Upper lobe of right lung (tissue), 1 donor: ENCODE measurements around the gene SRRM4. TPM values are rescaled to one million over a fixed set of nuclear protein-coding genes. Genes with fewer than 3 reads are reported as not detected.

Experiments
- ATAC-seq: fragments of 200-7000 bp; cut with Tn5 transposase; one replicate; pipeline ENCODE4 v1.9.1; 2020; ENCODE audit warnings: mild to moderate bottlenecking, moderate library complexity
- DNase-seq: peaks from one replicate; pipeline ENCODE4 v3.0.0-alpha.2; 2020
- H3K27ac ChIP-seq: fragments of 200-600 bp; one replicate; pipeline ENCODE4 v1.8.0; 2022
- H3K27me3 ChIP-seq: fragments of 200-600 bp; one replicate; pipeline ENCODE4 v1.8.0; 2022; ENCODE audit warnings: mild to moderate bottlenecking
- H3K36me3 ChIP-seq: fragments of 200-600 bp; one replicate; pipeline ENCODE4 v1.8.0; 2022
- H3K4me1 ChIP-seq: fragments of 200-600 bp; one replicate; pipeline ENCODE4 v1.8.0; 2022
- H3K4me3 ChIP-seq: fragments of 200-600 bp; one replicate; pipeline ENCODE4 v1.8.0; 2022; ENCODE audit warnings: mild to moderate bottlenecking
- H3K9me3 ChIP-seq: fragments of 200-600 bp; one replicate; pipeline ENCODE4 v1.8.0; 2022
- CTCF ChIP-seq: fragments of 200-600 bp; IDR thresholded peaks from one replicate; pipeline ENCODE4 v1.8.0; 2022; ENCODE audit warnings: antibody characterized with exemption
- intact Hi-C: fragments of 100-400 bp; cut with DNase I; formaldehyde crosslinking; loops from one replicate; pipeline ENCODE4 v1.11.0; 2022
- total RNA-seq: library from RNA; stranded (reverse); fragmentation: NEBNext Ultra II Directional; extraction: Animal tissue kit (Norgen Biotek cat#: 25700); gene quantifications from one replicate; pipeline ENCODE4 v1.2.1, GENCODE V29; 2021
- donor health status: DM: no; HTN: yes; CAD: no; lungs with severe emphysema.

The SRRM4 gene
- total RNA-seq, 1 donor from 2014 or later = 0.12 TPM

GRCh38 chr12:119201789-119202543, 220.6 kb downstream of the SRRM4 start:
- Histone ChIP-seq H3K4me3 (no peak overlapping the region), H3K4me1 (peaks cover 14% of the 10 kb centered on the region), H3K27me3 (no peaks in the 10 kb centered on the region), H3K36me3 (no peaks in the 10 kb centered on the region), H3K9me3 (no peaks in the 10 kb centered on the region), H3K27ac (no peak overlapping the region)
- DNase-seq (peak; percentile 74), ATAC-seq (peak; percentile 91)
- TF ChIP-seq CTCF = no peak
- intact Hi-C loops = no loop called here

- TF ChIP-seq CTCF = no peak
- peaks cover 14% of the 10 kb centered on the region for H3K4me1 ChIP-seq
- ATAC-seq (no peak), DNase-seq (no peak)
- H3K27ac ChIP-seq = no peak overlapping the region
- H3K9me3 ChIP-seq = no peaks in the 10 kb centered on the region
- H3K27me3 ChIP-seq = no peaks in the 10 kb centered on the region
- H3K36me3 ChIP-seq = no peaks in the 10 kb centered on the region
- no peak overlapping the region for H3K4me3 ChIP-seq
- intact Hi-C loops = no loop called here
Measured at GRCh38 chr12:119202544-119202943, 221.2 kb downstream of the SRRM4 start.

GRCh38 chr12:119204131-119204530, 222.8 kb downstream of the SRRM4 start:
- no peaks in the 10 kb centered on the region for H3K9me3 ChIP-seq
- no peak for TF ChIP-seq CTCF
- H3K4me3 ChIP-seq = no peak overlapping the region
- H3K27me3 ChIP-seq = no peaks in the 10 kb centered on the region
- peaks cover 23% of the 10 kb centered on the region for H3K4me1 ChIP-seq
- ATAC-seq (peak; percentile 4), DNase-seq (no peak)
- no peaks in the 10 kb centered on the region for H3K36me3 ChIP-seq
- intact Hi-C loops = no loop called here
- H3K27ac ChIP-seq = peak overlapping the region; percentile 19

GRCh38 chr12:119204671-119205285, 223.4 kb downstream of the SRRM4 start:
- Histone ChIP-seq H3K9me3 (no peaks in the 10 kb centered on the region), H3K36me3 (no peaks in the 10 kb centered on the region), H3K4me3 (no peak overlapping the region), H3K27me3 (no peaks in the 10 kb centered on the region), H3K27ac (peak overlapping the region; percentile 19), H3K4me1 (peaks cover 26% of the 10 kb centered on the region)
- intact Hi-C loops = no loop called here
- TF ChIP-seq CTCF = no peak
- ATAC-seq (no peak), DNase-seq (no peak)

GRCh38 chr12:119206348-119207062, 225.2 kb downstream of the SRRM4 start:
- intact Hi-C loops = no loop called here
- peak; percentile 8 for ATAC-seq
- Histone ChIP-seq H3K4me3 (no peak overlapping the region), H3K4me1 (peaks cover 26% of the 10 kb centered on the region), H3K36me3 (no peaks in the 10 kb centered on the region), H3K27ac (no peak overlapping the region), H3K27me3 (no peaks in the 10 kb centered on the region), H3K9me3 (no peaks in the 10 kb centered on the region)
- no peak for DNase-seq
- TF ChIP-seq CTCF = no peak
